HG03520 (cell line): ENCODE measurements around the gene FAM83D.
A peak's percentile ranks its signal among the peaks of the same experiment; 100 is the strongest.

ENCODE experiments used
- ATAC-seq: cut with Tn5 transposase; IDR thresholded peaks from one replicate; pipeline ENCODE4 v1.9.1; 2021; ENCODE audit warnings: mild to moderate bottlenecking, moderate library complexity; ENCODE audit not compliant: unreplicated experiment

Gene FAM83D

GRCh38 chr20:38926142-38926933 is at the start of gene FAM83D:
Gene FAM83D (plus strand): TSS chr20:38926417. CDS start chr20:38926443, 26 bp downstream.
- peak; percentile 87 for ATAC-seq

- no peak for ATAC-seq
These were observed 48.7 kb upstream of the FAM83D start for GRCh38 chr20:38877483-38877882.

- ATAC-seq: no peak
These were observed 47.4 kb upstream of the FAM83D start for GRCh38 chr20:38878866-38879265.

GRCh38 chr20:38880952-38881735 is 45.1 kb upstream of the FAM83D start:
- no peak for ATAC-seq

- ATAC-seq: no peak
These were observed 44.3 kb upstream of the FAM83D start for GRCh38 chr20:38881806-38882440.

GRCh38 chr20:38882600-38882999 is 43.6 kb upstream of the FAM83D start:
- no peak for ATAC-seq

GRCh38 chr20:38883081-38883980 is 42.9 kb upstream of the FAM83D start:
- no peak for ATAC-seq

- no peak for ATAC-seq
These were observed 42.1 kb upstream of the FAM83D start for GRCh38 chr20:38883981-38884733.

- no peak for ATAC-seq
These were observed 40.9 kb upstream of the FAM83D start for GRCh38 chr20:38885357-38885756.

- ATAC-seq: no peak
These were observed 38.0 kb upstream of the FAM83D start for GRCh38 chr20:38888059-38888831.

GRCh38 chr20:38889050-38889449 is 37.2 kb upstream of the FAM83D start:
- no peak for ATAC-seq

- ATAC-seq: no peak
These were observed 36.3 kb upstream of the FAM83D start for GRCh38 chr20:38889792-38890496.

- no peak for ATAC-seq
These were observed 35.8 kb upstream of the FAM83D start for GRCh38 chr20:38890497-38890818.

- no peak for ATAC-seq
These were observed 33.9 kb upstream of the FAM83D start for GRCh38 chr20:38892091-38892981.

GRCh38 chr20:38893056-38893564 is 33.1 kb upstream of the FAM83D start:
- no peak for ATAC-seq

GRCh38 chr20:38893565-38894090 is 32.6 kb upstream of the FAM83D start:
- no peak for ATAC-seq
